Astrocyte (in vitro differentiated cells and primary cell): ENCODE results near the gene DYNC1LI2.

ENCODE experiments used
- EZH2 ChIP-seq: IDR thresholded peaks from 2 replicates; pipeline ENCODE4 v1.6.1; 2012; ENCODE audit warnings: mild to moderate bottlenecking, low read length, inconsistent platforms; ENCODE audit not compliant: insufficient read depth
- TF ChIP-seq, protein P1 (sequence below): IDR thresholded peaks from 2 replicates; pipeline ENCODE4 v1.5.1; 2011; ENCODE audit warnings: low read depth, mild to moderate bottlenecking, inconsistent platforms, low read length, moderate library complexity; ENCODE audit not compliant: insufficient read depth

DNA sequence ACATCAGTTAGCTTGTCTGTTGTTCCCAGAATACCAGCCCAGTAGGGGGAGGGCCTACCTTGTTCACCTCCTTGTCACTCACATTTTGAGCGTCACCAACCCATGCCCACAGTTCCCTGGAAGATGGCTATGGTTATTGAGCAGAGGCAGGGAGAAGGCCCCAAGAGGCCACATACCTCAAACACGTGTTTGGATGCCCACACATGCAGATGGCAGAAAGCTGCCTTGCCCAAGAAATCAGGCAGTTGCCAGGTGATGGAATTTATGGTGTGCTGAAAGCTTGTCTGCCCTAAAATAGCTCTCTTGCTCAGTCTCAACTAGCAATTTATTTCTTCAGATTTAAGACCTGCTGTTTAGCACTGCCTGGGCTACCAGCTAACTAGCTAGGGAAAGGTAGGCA, 38.3 kb downstream of the DYNC1LI2 start:
- TF ChIP-seq, protein P1, sequence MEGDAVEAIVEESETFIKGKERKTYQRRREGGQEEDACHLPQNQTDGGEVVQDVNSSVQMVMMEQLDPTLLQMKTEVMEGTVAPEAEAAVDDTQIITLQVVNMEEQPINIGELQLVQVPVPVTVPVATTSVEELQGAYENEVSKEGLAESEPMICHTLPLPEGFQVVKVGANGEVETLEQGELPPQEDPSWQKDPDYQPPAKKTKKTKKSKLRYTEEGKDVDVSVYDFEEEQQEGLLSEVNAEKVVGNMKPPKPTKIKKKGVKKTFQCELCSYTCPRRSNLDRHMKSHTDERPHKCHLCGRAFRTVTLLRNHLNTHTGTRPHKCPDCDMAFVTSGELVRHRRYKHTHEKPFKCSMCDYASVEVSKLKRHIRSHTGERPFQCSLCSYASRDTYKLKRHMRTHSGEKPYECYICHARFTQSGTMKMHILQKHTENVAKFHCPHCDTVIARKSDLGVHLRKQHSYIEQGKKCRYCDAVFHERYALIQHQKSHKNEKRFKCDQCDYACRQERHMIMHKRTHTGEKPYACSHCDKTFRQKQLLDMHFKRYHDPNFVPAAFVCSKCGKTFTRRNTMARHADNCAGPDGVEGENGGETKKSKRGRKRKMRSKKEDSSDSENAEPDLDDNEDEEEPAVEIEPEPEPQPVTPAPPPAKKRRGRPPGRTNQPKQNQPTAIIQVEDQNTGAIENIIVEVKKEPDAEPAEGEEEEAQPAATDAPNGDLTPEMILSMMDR, result no peak
- no peak for TF ChIP-seq EZH2
